Breast epithelium (tissue), 4 donors: ENCODE measurements around the gene SYTL3. TPM values are rescaled to one million over a fixed set of nuclear protein-coding genes. Genes with fewer than 3 reads are reported as not detected.

ENCODE experiments used
- DNase-seq, 2 donors: peaks; one replicate each; pipeline ENCODE4 v3.0.0-alpha.2; 2019; ENCODE audit warnings: low spot score in 2 of 2
- H3K27ac ChIP-seq, 2 donors: fragments of 200-600 bp; sonication (generic) in 1 of 2; one replicate each; pipeline ENCODE4 v1.5.1; 2016 to 2019; ENCODE audit warnings: mild to moderate bottlenecking in 1 of 2
- H3K27me3 ChIP-seq, 2 donors: fragments of 200-600 bp; sonication (generic) in 1 of 2; one replicate each; pipeline versions ENCODE4 v1.5.1 to v1.6.0; 2017 to 2019; ENCODE audit warnings: control low read depth in 1 of 2, mild to moderate bottlenecking in 1 of 2
- H3K36me3 ChIP-seq: fragments of 200-600 bp; one replicate; pipeline ENCODE4 v1.5.1; 2019
- H3K4me1 ChIP-seq, 2 donors: fragments of 200-600 bp; sonication (generic); one replicate each; pipeline ENCODE4 v1.5.1; 2016 to 2019; ENCODE audit warnings: control low read depth in 1 of 2
- H3K4me3 ChIP-seq, 3 donors: fragments of 200-600 bp; sonication (generic); 1 replicate in 2 of 3; 2 replicates in 1 of 3; pipeline ENCODE4 v1.5.1; 2016 to 2019; ENCODE audit warnings: mild to moderate bottlenecking in 3 of 3, moderate library complexity in 2 of 3
- H3K9me3 ChIP-seq, 2 donors: fragments of 200-600 bp; sonication (generic) in 1 of 2; one replicate each; pipeline ENCODE4 v1.5.1; 2016 to 2019; ENCODE audit warnings: control low read depth in 1 of 2
- CTCF ChIP-seq, 3 donors: fragments of 450-650 bp; IDR thresholded peaks; one replicate each; pipeline ENCODE4 v1.5.1; 2016 to 2017; ENCODE audit warnings: antibody characterized with exemption in 3 of 3, mild to moderate bottlenecking in 3 of 3, moderate library complexity in 3 of 3
- POLR2A ChIP-seq: fragments of 450-650 bp; IDR thresholded peaks from one replicate; pipeline ENCODE4 v1.6.1; 2016; ENCODE audit warnings: antibody characterized with exemption, mild to moderate bottlenecking, moderate library complexity
- POLR2AphosphoS5 ChIP-seq, 3 donors: sonication (generic); formaldehyde crosslinking; IDR thresholded peaks; one replicate each; pipeline ENCODE4 v1.6.1; 2017; ENCODE audit warnings: antibody characterized with exemption in 3 of 3
- intact Hi-C: fragments of 100-400 bp; cut with DNase I; formaldehyde crosslinking; loops from one replicate; pipeline ENCODE4 v1.15.1; 2023; ENCODE audit warnings: low total_unique reads
- total RNA-seq, 3 donors: library from RNA; depleted of rRNA; stranded (reverse); fragments of >200 nt; gene quantifications; one replicate each; pipeline ENCODE4 v1.1.0, GENCODE V29; 2016

The SYTL3 gene
- total RNA-seq, 3 donors from 2014 or later: 5.2 to 8.0 (median 7.5) TPM

GRCh38 chr6:158624684-158625682 lies 24.9 kb upstream of the SYTL3 start:
- intact Hi-C loops: no loop called here

GRCh38 chr6:158625881-158626305 lies 24.0 kb upstream of the SYTL3 start:
- H3K4me3 ChIP-seq: no peak overlapping the region
- H3K4me1 ChIP-seq: no peaks in the 10 kb centered on the region
- H3K27ac ChIP-seq: no peak overlapping the region
- intact Hi-C loops: no loop called here
- no peaks in the 10 kb centered on the region for H3K9me3 ChIP-seq
- DNase-seq: no peak
- no peaks in the 10 kb centered on the region for H3K36me3 ChIP-seq
- no peak for TF ChIP-seq POLR2A
- peak in 1 of 3 donors; percentile 11 for TF ChIP-seq POLR2AphosphoS5 (IDR thresholded peaks at IDR 0.05)
- no peak for TF ChIP-seq CTCF (IDR thresholded peaks at IDR 0.05)
- no peaks in the 10 kb centered on the region for H3K27me3 ChIP-seq

More at GRCh38 chr6:158624684-158625682, 24.9 kb upstream of the SYTL3 start:
- no peak for TF ChIP-seq POLR2A
- TF ChIP-seq POLR2AphosphoS5 (IDR thresholded peaks at IDR 0.05): no peak
- TF ChIP-seq CTCF (IDR thresholded peaks at IDR 0.05): no peak
- Histone ChIP-seq H3K27me3 (no peaks in the 10 kb centered on the region), H3K4me1 (no peaks in the 10 kb centered on the region), H3K27ac (no peak overlapping the region), H3K36me3 (no peaks in the 10 kb centered on the region), H3K4me3 (no peak overlapping the region), H3K9me3 (no peaks in the 10 kb centered on the region)
- no peak for DNase-seq

GRCh38 chr6:158626360-158627167 lies 23.3 kb upstream of the SYTL3 start:
- no peaks in the 10 kb centered on the region for H3K36me3 ChIP-seq
- no peak overlapping the region for H3K4me3 ChIP-seq
- intact Hi-C loops: no loop called here
- H3K4me1 ChIP-seq: no peaks in the 10 kb centered on the region
- DNase-seq: no peak
- H3K27ac ChIP-seq: no peak overlapping the region
- no peaks in the 10 kb centered on the region for H3K27me3 ChIP-seq
- no peaks in the 10 kb centered on the region for H3K9me3 ChIP-seq
- TF ChIP-seq CTCF (IDR thresholded peaks at IDR 0.05): no peak

GRCh38 chr6:158627168-158627939 lies 22.5 kb upstream of the SYTL3 start:
- no peaks in the 10 kb centered on the region for H3K36me3 ChIP-seq

More at GRCh38 chr6:158627168-158627939, 22.5 kb upstream of the SYTL3 start:
- H3K9me3 ChIP-seq: no peaks in the 10 kb centered on the region
- intact Hi-C loops: no loop called here
- H3K4me1 ChIP-seq: no peaks in the 10 kb centered on the region
- H3K27me3 ChIP-seq: no peaks in the 10 kb centered on the region
- H3K27ac ChIP-seq: no peak overlapping the region
- DNase-seq: no peak
- no peak for TF ChIP-seq POLR2A
- no peak for TF ChIP-seq CTCF (IDR thresholded peaks at IDR 0.05)
- TF ChIP-seq POLR2AphosphoS5 (IDR thresholded peaks at IDR 0.05): no peak
- no peak overlapping the region for H3K4me3 ChIP-seq
